Keratinocyte (primary cell): ENCODE data around the gene SH2D6. TPM values are rescaled to one million over a fixed set of nuclear protein-coding genes. Genes with fewer than 3 reads are reported as not detected.

Experiments
- DNase-seq: peaks from one replicate; pipeline ENCODE4 v3.0.0-alpha.2; 2011; ENCODE audit warnings: low read depth, missing footprints, low spot score
- FAIRE-seq: peaks from 2 replicates; lab custom pipeline; 2011; peaks lifted over from hg19 to GRCh38; lab: Jason Lieb, UNC
- H2AFZ ChIP-seq: 2 replicates; pipeline ENCODE4 v1.6.0; 2012; ENCODE audit warnings: low read length, control low read depth, inconsistent platforms; ENCODE audit not compliant: control insufficient read depth
- H3K27ac ChIP-seq: 2 replicates; pipeline ENCODE4 v1.5.1; 2011; ENCODE audit warnings: low read length; ENCODE audit not compliant: control insufficient read depth, insufficient read depth
- H3K27me3 ChIP-seq: 3 replicates; pipeline ENCODE4 v1.6.0; 2011; ENCODE audit warnings: low read length; ENCODE audit not compliant: control insufficient read depth, insufficient read depth; ENCODE audit errors: extremely low read depth
- H3K36me3 ChIP-seq, 2 experiments: 2 replicates in 1 of 2; 3 replicates in 1 of 2; pipeline ENCODE4 v1.5.1; 2011; ENCODE audit warnings: low read length in 2 of 2, mild to moderate bottlenecking in 1 of 2; ENCODE audit not compliant: control insufficient read depth in 2 of 2, insufficient read depth in 2 of 2; ENCODE audit errors: extremely low read depth in 1 of 2
- H3K4me1 ChIP-seq: 3 replicates; pipeline ENCODE4 v1.5.1; 2011; ENCODE audit warnings: low read length; ENCODE audit not compliant: control insufficient read depth, insufficient read depth; ENCODE audit errors: extremely low read depth
- H3K4me2 ChIP-seq: 3 replicates; pipeline ENCODE4 v1.6.0; 2011; ENCODE audit warnings: low read depth, low read length; ENCODE audit not compliant: control insufficient read depth, insufficient read depth; ENCODE audit errors: extremely low read depth
- H3K4me3 ChIP-seq, 3 experiments: fragments of 200-600 bp in 1 of 3; sonication (generic) in 1 of 3; 2 replicates in 2 of 3; 3 replicates in 1 of 3; pipeline ENCODE4 v1.5.1; 2011 to 2016; ENCODE audit warnings: low read length in 3 of 3, mild to moderate bottlenecking in 3 of 3, control low read depth in 2 of 3, inconsistent platforms in 1 of 3, low read depth in 1 of 3, mixed read lengths in 1 of 3, mixed run types in 1 of 3, moderate library complexity in 1 of 3; ENCODE audit not compliant: control insufficient read depth in 2 of 3, insufficient read depth in 2 of 3; ENCODE audit errors: extremely low read depth in 1 of 3
- H3K79me2 ChIP-seq: 2 replicates; pipeline ENCODE4 v1.6.0; 2012; ENCODE audit warnings: low read length; ENCODE audit not compliant: control insufficient read depth, insufficient read depth
- H3K9ac ChIP-seq: 3 replicates; pipeline ENCODE4 v1.6.0; 2011; ENCODE audit warnings: low read length; ENCODE audit not compliant: control insufficient read depth, insufficient read depth; ENCODE audit errors: extremely low read depth
- H3K9me1 ChIP-seq: 3 replicates; pipeline ENCODE4 v1.6.0; 2011; ENCODE audit warnings: low read length; ENCODE audit not compliant: control insufficient read depth, insufficient read depth; ENCODE audit errors: extremely low read depth
- H3K9me3 ChIP-seq: 2 replicates; pipeline ENCODE4 v1.5.1; 2012; ENCODE audit warnings: low read depth, low read length; ENCODE audit not compliant: control insufficient read depth
- H4K20me1 ChIP-seq: 3 replicates; pipeline ENCODE4 v1.6.0; 2011; ENCODE audit warnings: low read length; ENCODE audit not compliant: control insufficient read depth, insufficient read depth; ENCODE audit errors: extremely low read depth
- CTCF ChIP-seq, 3 experiments: IDR thresholded peaks in 1 of 3; conservative IDR thresholded peaks in 1 of 3; optimal IDR thresholded peaks in 1 of 3; 2 replicates in 2 of 3; 3 replicates in 1 of 3; pipeline versions ENCODE3 to v1.5.1; 2011; ENCODE audit warnings: low read length in 3 of 3, mild to moderate bottlenecking in 3 of 3, moderate library complexity in 2 of 3, control low read depth in 1 of 3, inconsistent platforms in 1 of 3; ENCODE audit not compliant: insufficient read depth in 2 of 3; ENCODE audit errors: extremely low read depth in 1 of 3
- EZH2 ChIP-seq: IDR thresholded peaks from one replicate; pipeline ENCODE4 v1.6.1; 2012; ENCODE audit warnings: inconsistent platforms, mild to moderate bottlenecking, low read length, moderate library complexity
- dilution Hi-C: fragments of 300-500 bp; cut with MboI; formaldehyde crosslinking; loops from one replicate; pipeline ENCODE4 v1.7.0; 2020; ENCODE audit warnings: low sequenced_read_pairs; ENCODE audit not compliant: extremely low pct_ligation_motif_present
- polyA plus RNA-seq, 5 experiments: library from polyadenylated mRNA; depleted of rRNA in 3 of 5; stranded (reverse) in 3 of 5; stranded (forward) in 1 of 5; unstranded in 1 of 5; fragments of >200 nt; gene quantifications; 1 replicate in 1 of 5; 2 replicates in 3 of 5; 3 replicates in 1 of 5; pipeline versions ENCODE4 v1.2.1 to v1.2.3, GENCODE V29; 2011 to 2012; ENCODE audit warnings: missing spikeins in 2 of 5, low read depth in 1 of 5, low replicate concordance in 1 of 5

SH2D6 gene
- polyA plus RNA-seq, 1 donor (not counting 4 experiments of a cell fraction or from before 2014, with no cell fraction given) = 0.10 TPM

GRCh38 chr2:85449214-85449588 is 30.7 kb downstream of the SH2D6 start:
- H3K9me1 ChIP-seq = no peaks in the 10 kb centered on the region
- dilution Hi-C loops = no loop called here
- H3K4me3 ChIP-seq = no peak overlapping the region
- DNase-seq (no peak), FAIRE-seq (no peak)
- no peak overlapping the region for H3K9ac ChIP-seq
- H3K27ac ChIP-seq = no peak overlapping the region
- H3K79me2 ChIP-seq = no peaks in the 10 kb centered on the region
- H3K4me1 ChIP-seq = peaks cover 18% of the 10 kb centered on the region
- no peaks in the 10 kb centered on the region for H3K9me3 ChIP-seq
- H4K20me1 ChIP-seq = no peaks in the 10 kb centered on the region
- no peak overlapping the region for H3K4me2 ChIP-seq
- TF ChIP-seq EZH2 = no peak
- no peak for TF ChIP-seq CTCF (optimal IDR thresholded peaks at IDR 0.05 in 1 of 3, IDR thresholded peaks at IDR 0.05 in 1 of 3, conservative IDR thresholded peaks at IDR 0.05 in 1 of 3; ENCODE audit: extremely low read depth in 1 of 3, insufficient read depth in 2 of 3, low read length in 3 of 3)
- no peaks in the 10 kb centered on the region for H3K27me3 ChIP-seq
- no peaks in the 10 kb centered on the region for H3K36me3 ChIP-seq
- H2AFZ ChIP-seq = no peak overlapping the region

GRCh38 chr2:85452237-85452636 is 33.7 kb downstream of the SH2D6 start:
- no peak overlapping the region for H2AFZ ChIP-seq
- dilution Hi-C loops = no loop called here
- DNase-seq (no peak), FAIRE-seq (no peak)
- no peaks in the 10 kb centered on the region for H3K27me3 ChIP-seq
- no peaks in the 10 kb centered on the region for H3K79me2 ChIP-seq
- TF ChIP-seq EZH2 (no peak), CTCF (optimal IDR thresholded peaks at IDR 0.05 in 1 of 3, IDR thresholded peaks at IDR 0.05 in 1 of 3, conservative IDR thresholded peaks at IDR 0.05 in 1 of 3; ENCODE audit: extremely low read depth in 1 of 3, insufficient read depth in 2 of 3, low read length in 3 of 3) (no peak)
- H3K4me1 ChIP-seq = peaks cover 6% of the 10 kb centered on the region
- H3K27ac ChIP-seq = no peak overlapping the region
- no peaks in the 10 kb centered on the region for H4K20me1 ChIP-seq
- no peaks in the 10 kb centered on the region for H3K9me1 ChIP-seq
- no peak overlapping the region for H3K4me2 ChIP-seq
- H3K36me3 ChIP-seq = no peaks in the 10 kb centered on the region
- H3K9me3 ChIP-seq = no peaks in the 10 kb centered on the region
- H3K4me3 ChIP-seq = no peak overlapping the region
- H3K9ac ChIP-seq = no peak overlapping the region
